ENCODE measurements around the gene CTTN. TPM values are rescaled to one million over a fixed set of nuclear protein-coding genes. Genes with fewer than 3 reads are reported as not detected.

CTTN gene
- total and polyA plus RNA-seq, 3 experiments from 2014 or later = 17.0 to 19.3 TPM; not detected in 1

DNA sequence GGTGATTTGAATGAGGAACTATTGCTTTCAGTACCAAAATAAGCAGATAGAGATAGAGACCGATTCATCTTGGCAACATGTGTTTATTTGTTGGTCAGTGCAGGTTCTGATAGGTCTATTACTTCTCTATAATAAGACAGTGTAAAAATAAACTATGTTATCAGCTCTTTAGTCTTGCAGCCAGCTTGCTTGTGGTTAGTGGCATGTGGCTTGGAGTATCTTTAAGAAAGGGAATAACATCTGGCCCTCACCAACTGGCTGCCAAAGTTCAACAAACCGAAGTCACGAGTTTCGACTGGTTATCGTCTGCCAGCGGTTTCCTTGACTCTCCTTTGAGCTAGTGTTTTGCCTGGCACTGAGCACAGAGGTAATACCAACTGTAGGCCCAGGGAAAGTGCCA lies 71.8 kb downstream of the CTTN start:
- Mint-ChIP-seq H3K27me3 (peaks cover 6 to 7% of the 10 kb centered on the region in 2 donors), H3K4me1 (no peaks in the 10 kb centered on the region), H3K36me3 (no peaks in the 10 kb centered on the region), H3K9me3 (no peaks in the 10 kb centered on the region), H3K4me3 (no peak overlapping the region), H3K27ac (peak overlapping the region in 1 of 8 donors; percentile 52)
- Histone ChIP-seq H3K9me3 (ENCODE audit: low read length) (no peaks in the 10 kb centered on the region), H3K27ac (ENCODE audit: low read depth, low read length) (no peak overlapping the region), H3K4me1 (ENCODE audit: insufficient read depth, low read length) (no peaks in the 10 kb centered on the region), H3K36me3 (ENCODE audit: insufficient read depth, low read length) (no peaks in the 10 kb centered on the region), H3K4me3 (ENCODE audit: low read length) (no peak overlapping the region), H3K27me3 (ENCODE audit: insufficient read depth, low read length, poor library complexity, severe bottlenecking) (no peaks in the 10 kb centered on the region)
- POLR2A ChIA-PET = no interaction called here
- DNase-seq = peak in 1 of 5 donors; percentile 3
- CTCF ChIA-PET = interaction anchor here (1.1 kb wide), 1 partner anchor 22 kb away, joined by 3 read pairs; no protein-coding TSS in a partner anchor

DNA sequence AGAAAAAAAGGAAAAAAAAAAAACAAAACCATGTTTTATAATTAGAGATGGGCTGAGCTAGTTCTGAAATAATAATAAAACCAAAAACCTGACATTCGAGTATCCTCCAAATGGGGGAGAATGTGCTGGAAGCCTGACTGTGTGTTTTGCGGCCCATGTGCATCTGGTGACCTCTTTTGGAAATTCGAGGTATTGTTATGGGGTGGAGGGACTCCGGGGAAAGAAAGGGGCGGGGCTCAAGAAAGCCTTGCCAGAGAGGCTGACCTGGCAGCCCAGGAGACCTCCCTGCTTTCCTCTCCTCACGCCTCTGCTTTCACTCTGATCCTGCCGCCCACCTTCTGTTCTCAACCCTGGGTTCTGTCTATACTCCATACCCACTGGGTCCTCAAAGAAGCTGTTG lies 72.9 kb downstream of the CTTN start:
- H3K9me3 ChIP-seq (ENCODE audit: low read length) = no peaks in the 10 kb centered on the region
- Mint-ChIP-seq H3K27ac (no peak overlapping the region), H3K4me1 (no peaks in the 10 kb centered on the region), H3K27me3 (peaks cover 0 to 5% of the 10 kb centered on the region in 2 donors), H3K4me3 (no peak overlapping the region), H3K9me3 (no peaks in the 10 kb centered on the region), H3K36me3 (no peaks in the 10 kb centered on the region)
- H3K27ac ChIP-seq (ENCODE audit: low read depth, low read length) = no peak overlapping the region
- H3K4me3 ChIP-seq (ENCODE audit: low read length) = no peak overlapping the region
- DNase-seq = peak in 1 of 5 donors; percentile 48
- ChIA-PET POLR2A (no interaction called here), CTCF (interaction anchor here (1.1 kb wide), 1 partner anchor 23 kb away, joined by 3 read pairs; no protein-coding TSS in a partner anchor)
- no peaks in the 10 kb centered on the region for H3K36me3 ChIP-seq (ENCODE audit: insufficient read depth, low read length)
- no peaks in the 10 kb centered on the region for H3K27me3 ChIP-seq (ENCODE audit: insufficient read depth, low read length, poor library complexity, severe bottlenecking)
- no peaks in the 10 kb centered on the region for H3K4me1 ChIP-seq (ENCODE audit: insufficient read depth, low read length)

DNA sequence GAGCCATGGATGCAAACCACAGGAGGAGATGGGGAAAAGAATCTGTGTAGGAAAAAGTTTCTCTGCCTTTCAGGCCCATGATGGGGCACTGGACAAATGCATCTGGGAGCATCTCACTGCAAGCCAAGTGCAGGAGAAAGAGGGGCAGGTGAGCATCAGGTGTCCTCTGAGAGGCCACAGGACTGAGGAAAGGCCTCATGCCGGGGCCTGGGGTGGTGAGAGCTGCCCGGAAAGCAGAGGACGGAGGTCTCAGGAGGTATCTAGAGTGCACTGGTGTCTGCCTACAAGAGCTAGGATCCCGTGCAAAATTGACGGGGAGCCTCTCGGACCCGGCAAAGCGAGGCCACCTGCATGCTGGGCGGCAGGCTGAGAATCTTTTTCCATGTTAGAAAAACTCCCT lies 73.9 kb downstream of the CTTN start:
- Histone ChIP-seq H3K9me3 (ENCODE audit: low read length) (no peaks in the 10 kb centered on the region), H3K36me3 (ENCODE audit: insufficient read depth, low read length) (no peaks in the 10 kb centered on the region), H3K4me3 (ENCODE audit: low read length) (no peak overlapping the region), H3K27ac (ENCODE audit: low read depth, low read length) (no peak overlapping the region), H3K4me1 (ENCODE audit: insufficient read depth, low read length) (no peaks in the 10 kb centered on the region), H3K27me3 (ENCODE audit: insufficient read depth, low read length, poor library complexity, severe bottlenecking) (no peaks in the 10 kb centered on the region)
- Mint-ChIP-seq H3K27me3 (peaks cover 0 to 5% of the 10 kb centered on the region in 2 donors), H3K27ac (no peak overlapping the region), H3K4me3 (no peak overlapping the region), H3K36me3 (no peaks in the 10 kb centered on the region), H3K9me3 (no peaks in the 10 kb centered on the region), H3K4me1 (no peaks in the 10 kb centered on the region)
- peak in 1 of 5 donors; percentile 23 for DNase-seq
- CTCF ChIA-PET = no interaction called here
- POLR2A ChIA-PET = no interaction called here

DNA sequence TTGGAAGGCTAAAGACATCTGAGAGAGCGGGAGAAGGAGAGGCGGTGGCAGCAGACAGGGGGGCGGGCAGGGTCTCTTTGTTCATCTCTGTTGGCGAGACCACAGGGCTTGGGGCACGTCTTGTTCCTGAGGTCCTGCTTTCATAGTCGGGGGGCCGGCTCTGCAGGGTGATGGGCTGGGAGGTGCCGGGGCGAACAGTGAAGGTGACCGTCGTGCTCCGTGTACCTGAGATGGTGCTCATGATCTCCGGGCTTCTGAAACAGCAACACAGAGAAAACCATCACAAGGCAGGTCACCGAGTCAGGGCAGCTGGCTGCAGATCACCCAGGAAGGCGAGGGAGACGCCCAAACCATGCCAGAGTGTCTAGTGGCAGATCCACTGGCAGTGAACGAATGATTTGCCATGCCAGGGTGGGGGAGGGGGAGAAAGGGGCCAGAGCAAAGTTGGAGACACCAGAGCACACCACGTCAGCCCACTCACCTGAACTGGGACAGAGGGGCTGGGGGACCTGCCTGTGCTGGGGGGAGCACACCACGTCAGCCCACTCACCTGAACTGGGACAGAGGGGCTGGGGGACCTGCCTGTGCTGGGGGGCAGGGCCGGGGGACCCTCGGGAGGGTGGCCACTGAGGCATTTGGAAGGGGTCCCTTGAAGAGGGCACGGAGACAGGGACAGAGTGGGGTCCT lies 75.0 kb downstream of the CTTN start:
- DNase-seq = peak in 1 of 5 donors; percentile 8
- Mint-ChIP-seq H3K4me1 (no peaks in the 10 kb centered on the region), H3K36me3 (no peaks in the 10 kb centered on the region), H3K27ac (no peak overlapping the region), H3K4me3 (no peak overlapping the region), H3K27me3 (peaks cover 0 to 5% of the 10 kb centered on the region in 2 donors), H3K9me3 (no peaks in the 10 kb centered on the region)
- POLR2A ChIA-PET = no interaction called here
- Histone ChIP-seq H3K27ac (ENCODE audit: low read depth, low read length) (no peak overlapping the region), H3K4me3 (ENCODE audit: low read length) (no peak overlapping the region), H3K4me1 (ENCODE audit: insufficient read depth, low read length) (no peaks in the 10 kb centered on the region), H3K36me3 (ENCODE audit: insufficient read depth, low read length) (no peaks in the 10 kb centered on the region), H3K27me3 (ENCODE audit: insufficient read depth, low read length, poor library complexity, severe bottlenecking) (no peaks in the 10 kb centered on the region), H3K9me3 (ENCODE audit: low read length) (no peaks in the 10 kb centered on the region)
- CTCF ChIA-PET = no interaction called here

DNA sequence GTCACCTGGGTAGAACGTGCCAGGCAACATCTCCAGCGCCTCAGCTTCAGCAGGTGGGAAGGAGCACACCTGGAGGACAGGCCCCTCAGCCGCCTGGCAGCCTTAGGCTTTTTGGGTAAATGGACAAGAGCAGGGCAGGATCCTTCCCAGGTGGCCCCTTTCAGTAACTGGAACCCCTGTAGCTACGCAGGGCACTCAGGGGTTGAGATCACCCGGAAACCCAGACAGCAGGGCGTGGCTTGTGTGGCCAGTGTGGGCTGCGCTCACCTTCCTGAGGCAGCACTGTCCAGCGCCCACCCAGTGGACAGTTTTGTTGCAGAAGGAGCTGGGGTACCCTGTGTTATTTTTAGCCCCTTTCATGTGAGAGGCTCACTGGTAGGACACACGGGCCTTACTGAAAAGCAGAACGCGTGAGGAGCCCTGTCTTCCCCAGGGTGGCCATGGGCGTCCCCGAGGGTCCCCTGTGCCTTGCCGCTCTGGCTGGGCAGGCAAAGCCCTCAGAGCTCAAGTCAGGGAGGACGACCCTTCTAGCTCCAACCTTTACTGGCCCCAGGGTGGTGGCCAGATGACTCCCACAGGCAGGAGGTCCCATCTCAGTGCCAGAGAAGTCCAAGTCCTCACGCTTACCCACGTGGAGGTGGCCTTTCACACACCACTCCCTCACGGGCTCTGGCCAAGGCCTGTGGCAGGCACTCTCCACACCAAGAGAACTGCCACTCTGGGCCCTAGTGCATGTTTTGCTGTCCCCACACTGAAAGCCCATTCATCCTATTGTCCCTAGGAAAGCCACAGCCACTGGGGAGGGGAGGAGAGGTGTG lies 75.8 kb downstream of the CTTN start:
- Histone ChIP-seq H3K4me1 (ENCODE audit: insufficient read depth, low read length) (no peaks in the 10 kb centered on the region), H3K27me3 (ENCODE audit: insufficient read depth, low read length, poor library complexity, severe bottlenecking) (no peaks in the 10 kb centered on the region), H3K9me3 (ENCODE audit: low read length) (no peaks in the 10 kb centered on the region), H3K4me3 (ENCODE audit: low read length) (no peak overlapping the region), H3K36me3 (ENCODE audit: insufficient read depth, low read length) (no peaks in the 10 kb centered on the region), H3K27ac (ENCODE audit: low read depth, low read length) (no peak overlapping the region)
- no peaks in the 10 kb centered on the region for H3K9me3 Mint-ChIP-seq
- ChIA-PET CTCF (no interaction called here), POLR2A (no interaction called here)
- no peak overlapping the region for H3K27ac Mint-ChIP-seq
- H3K4me1 Mint-ChIP-seq = no peaks in the 10 kb centered on the region
- no peak overlapping the region for H3K4me3 Mint-ChIP-seq
- peaks cover 0 to 5% of the 10 kb centered on the region in 2 donors for H3K27me3 Mint-ChIP-seq
- peak in 1 of 5 donors; percentile 35 for DNase-seq
- no peaks in the 10 kb centered on the region for H3K36me3 Mint-ChIP-seq

DNA sequence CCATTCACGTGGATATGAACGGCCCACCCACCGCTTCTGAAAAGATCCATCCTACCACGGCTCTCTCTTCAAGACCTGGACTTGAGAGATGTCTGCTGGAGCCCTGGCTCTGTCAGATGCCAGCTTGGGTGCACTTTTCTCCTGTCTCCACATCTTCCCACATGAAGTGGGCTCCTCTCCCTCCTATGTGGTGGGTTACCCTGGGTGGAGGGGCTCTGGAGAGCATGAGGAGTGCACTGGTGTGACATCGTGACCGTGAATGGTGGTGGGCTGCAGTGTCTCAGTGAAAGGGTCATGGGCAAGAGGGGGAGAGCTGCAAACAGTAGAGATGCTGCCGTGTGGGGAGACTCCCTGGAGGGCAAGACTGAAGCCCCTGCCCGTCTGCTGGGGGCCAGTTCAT lies 76.4 kb downstream of the CTTN start:
- ChIA-PET CTCF (no interaction called here), POLR2A (no interaction called here)
- DNase-seq = peak in 1 of 5 donors; percentile 21

DNA sequence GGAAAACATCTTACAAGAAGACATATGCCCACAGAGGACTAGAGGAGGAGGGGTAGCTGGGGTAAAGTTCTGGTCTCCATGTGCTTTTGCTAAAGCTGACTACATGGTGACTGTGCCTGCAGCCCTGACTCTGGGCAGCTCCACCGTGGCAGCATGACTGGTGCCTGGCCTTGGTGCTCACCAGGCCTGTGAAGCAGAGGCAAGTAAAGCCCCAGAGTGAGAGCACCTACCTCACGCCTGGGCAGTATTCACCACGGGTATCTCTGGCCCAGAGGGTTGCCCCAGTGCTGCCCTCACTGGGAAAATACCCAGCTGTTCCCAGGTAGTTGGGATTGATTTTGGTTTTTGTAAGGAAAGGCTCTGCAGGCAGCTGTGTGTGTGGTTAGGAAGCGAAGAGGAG lies 78.3 kb downstream of the CTTN start:
- Histone ChIP-seq H3K4me3 (ENCODE audit: low read length) (no peak overlapping the region), H3K27me3 (ENCODE audit: insufficient read depth, low read length, poor library complexity, severe bottlenecking) (no peaks in the 10 kb centered on the region), H3K4me1 (ENCODE audit: insufficient read depth, low read length) (no peaks in the 10 kb centered on the region), H3K27ac (ENCODE audit: low read depth, low read length) (no peak overlapping the region), H3K36me3 (ENCODE audit: insufficient read depth, low read length) (no peaks in the 10 kb centered on the region), H3K9me3 (ENCODE audit: low read length) (no peaks in the 10 kb centered on the region)
- ChIA-PET POLR2A (no interaction called here), CTCF (no interaction called here)
- DNase-seq = peak in 1 of 5 donors; percentile 8
- Mint-ChIP-seq H3K4me3 (no peak overlapping the region), H3K4me1 (no peaks in the 10 kb centered on the region), H3K36me3 (no peaks in the 10 kb centered on the region), H3K27me3 (peaks cover 0 to 5% of the 10 kb centered on the region in 2 donors), H3K9me3 (no peaks in the 10 kb centered on the region), H3K27ac (no peak overlapping the region)

More for the DNA sequence above, 76.4 kb downstream of the CTTN start:
- H3K27me3 ChIP-seq (ENCODE audit: insufficient read depth, low read length, poor library complexity, severe bottlenecking) = no peaks in the 10 kb centered on the region
- H3K27ac ChIP-seq (ENCODE audit: low read depth, low read length) = no peak overlapping the region
- no peaks in the 10 kb centered on the region for H3K36me3 Mint-ChIP-seq
- no peaks in the 10 kb centered on the region for H3K9me3 Mint-ChIP-seq
- H3K4me3 ChIP-seq (ENCODE audit: low read length) = no peak overlapping the region
- no peaks in the 10 kb centered on the region for H3K9me3 ChIP-seq (ENCODE audit: low read length)
- H3K27me3 Mint-ChIP-seq = peaks cover 0 to 5% of the 10 kb centered on the region in 2 donors
- H3K27ac Mint-ChIP-seq = no peak overlapping the region
- H3K4me3 Mint-ChIP-seq = no peak overlapping the region
- H3K4me1 ChIP-seq (ENCODE audit: insufficient read depth, low read length) = no peaks in the 10 kb centered on the region
- H3K4me1 Mint-ChIP-seq = no peaks in the 10 kb centered on the region
- H3K36me3 ChIP-seq (ENCODE audit: insufficient read depth, low read length) = no peaks in the 10 kb centered on the region

DNA sequence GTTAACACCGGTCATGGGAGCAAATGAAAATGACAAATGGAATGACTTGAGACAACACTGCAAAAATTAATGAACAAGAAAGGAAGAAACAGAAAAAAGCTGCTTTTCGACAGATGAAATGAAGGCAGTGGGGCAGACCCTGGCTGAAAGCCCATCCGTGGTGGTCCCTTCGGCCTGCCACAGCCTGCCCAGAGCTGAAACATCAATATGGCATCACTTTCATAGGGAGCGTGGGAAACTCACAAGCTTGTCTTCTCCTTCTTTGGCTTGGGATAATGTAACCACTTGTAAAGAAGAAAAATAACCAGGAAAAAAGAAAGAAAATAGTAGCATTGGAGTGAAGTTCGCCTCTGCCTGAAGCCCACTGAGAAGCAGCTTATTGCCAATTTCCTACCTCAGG lies 78.8 kb downstream of the CTTN start:
- no peak overlapping the region for H3K27ac Mint-ChIP-seq
- H3K36me3 Mint-ChIP-seq = no peaks in the 10 kb centered on the region
- peak in 1 of 5 donors; percentile 5 for DNase-seq
- H3K4me1 Mint-ChIP-seq = no peaks in the 10 kb centered on the region
- no peaks in the 10 kb centered on the region for H3K9me3 Mint-ChIP-seq
- Histone ChIP-seq H3K4me1 (ENCODE audit: insufficient read depth, low read length) (no peaks in the 10 kb centered on the region), H3K4me3 (ENCODE audit: low read length) (no peak overlapping the region), H3K9me3 (ENCODE audit: low read length) (no peaks in the 10 kb centered on the region), H3K27ac (ENCODE audit: low read depth, low read length) (no peak overlapping the region), H3K27me3 (ENCODE audit: insufficient read depth, low read length, poor library complexity, severe bottlenecking) (no peaks in the 10 kb centered on the region), H3K36me3 (ENCODE audit: insufficient read depth, low read length) (no peaks in the 10 kb centered on the region)
- no peak overlapping the region for H3K4me3 Mint-ChIP-seq
- ChIA-PET POLR2A (no interaction called here), CTCF (no interaction called here)
- H3K27me3 Mint-ChIP-seq = peaks cover 0 to 5% of the 10 kb centered on the region in 2 donors
